ENCODE measurements around the gene CCNJL.
"Not testable (repeated sequence)": the region's sequence is repeated elsewhere in the genome, so short reads cannot be mapped to it uniquely, and the experiment has no call there.

CCNJL gene

GRCh38 chr5:160266752-160267345, 45.5 kb downstream of the CCNJL start:
- no peak for FAIRE-seq

GRCh38 chr5:160266044-160266443, 46.3 kb downstream of the CCNJL start:
- DNase-seq (ENCODE audit: insufficient read length, low spot score) (no peak), FAIRE-seq (no peak)

More at GRCh38 chr5:160266752-160267345, 45.5 kb downstream of the CCNJL start:
- DNase-seq (ENCODE audit: insufficient read length, low spot score) = no peak

- FAIRE-seq = no peak
- DNase-seq (ENCODE audit: insufficient read length, low spot score) = no peak
Observed at GRCh38 chr5:160263326-160263855, 49.0 kb downstream of the CCNJL start.

- FAIRE-seq (no peak), DNase-seq (ENCODE audit: insufficient read length, low spot score) (no peak)
Observed at GRCh38 chr5:160262151-160263074, 50.0 kb downstream of the CCNJL start.

- DNase-seq (ENCODE audit: insufficient read length, low spot score) (no peak), FAIRE-seq (no peak)
Observed at GRCh38 chr5:160260881-160261815, 51.2 kb downstream of the CCNJL start.

- FAIRE-seq = no peak
- no peak for DNase-seq (ENCODE audit: insufficient read length, low spot score)
Observed at GRCh38 chr5:160260006-160260775, 52.2 kb downstream of the CCNJL start.

GRCh38 chr5:160259341-160259740, 53.0 kb downstream of the CCNJL start:
- no peak for FAIRE-seq
- DNase-seq (ENCODE audit: insufficient read length, low spot score) = no peak

GRCh38 chr5:160254706-160255105, 57.7 kb downstream of the CCNJL start:
- FAIRE-seq = no peak
- DNase-seq (ENCODE audit: insufficient read length, low spot score) = no peak

GRCh38 chr5:160253441-160253840, 58.9 kb downstream of the CCNJL start:
- DNase-seq (ENCODE audit: insufficient read length, low spot score) (no peak), FAIRE-seq (no peak)

GRCh38 chr5:160252916-160253315, 59.4 kb downstream of the CCNJL start:
- no peak for FAIRE-seq
- DNase-seq (ENCODE audit: insufficient read length, low spot score) = no peak

GRCh38 chr5:160251406-160252155, 60.8 kb downstream of the CCNJL start:
- no peak for DNase-seq (ENCODE audit: insufficient read length, low spot score)
- no peak for FAIRE-seq

GRCh38 chr5:160250826-160251225, 61.5 kb downstream of the CCNJL start:
- DNase-seq (ENCODE audit: insufficient read length, low spot score) (no peak), FAIRE-seq (no peak)

GRCh38 chr5:160250226-160250625, 62.1 kb downstream of the CCNJL start:
- FAIRE-seq (no peak), DNase-seq (ENCODE audit: insufficient read length, low spot score) (no peak)

GRCh38 chr5:160249570-160249969, 62.8 kb downstream of the CCNJL start:
- FAIRE-seq; DNase-seq (ENCODE audit: insufficient read length, low spot score): not testable (repeated sequence)

GRCh38 chr5:160245506-160246086, 66.8 kb downstream of the CCNJL start:
- no peak for DNase-seq (ENCODE audit: insufficient read length, low spot score)
- no peak for FAIRE-seq

- FAIRE-seq = no peak
- no peak for DNase-seq (ENCODE audit: insufficient read length, low spot score)
Observed at GRCh38 chr5:160242145-160242544, 70.2 kb downstream of the CCNJL start.

- FAIRE-seq (no peak), DNase-seq (ENCODE audit: insufficient read length, low spot score) (no peak)
Observed at GRCh38 chr5:160240350-160240749, 72.0 kb downstream of the CCNJL start.

GRCh38 chr5:160237571-160238093, 74.7 kb downstream of the CCNJL start:
- no peak for DNase-seq (ENCODE audit: insufficient read length, low spot score)
- no peak for FAIRE-seq

- no peak for FAIRE-seq
Observed at GRCh38 chr5:160235731-160236130, 76.6 kb downstream of the CCNJL start.

More at GRCh38 chr5:160235731-160236130, 76.6 kb downstream of the CCNJL start:
- no peak for DNase-seq (ENCODE audit: insufficient read length, low spot score)
